WTC11 (cell line): ENCODE data around the gene AATK.

Experiments
- CTCF ChIP-seq: fragments of 200-600 bp; IDR thresholded peaks from 2 replicates; pipeline ENCODE4 v1.8.0; 2022; ENCODE audit warnings: antibody characterized with exemption
- FOXJ3 ChIP-seq: sonication (generic); formaldehyde crosslinking; IDR thresholded peaks from 2 replicates; pipeline ENCODE4 v1.9.0; 2021; ENCODE audit warnings: missing genetic modification reagents, mild to moderate bottlenecking, borderline replicate concordance
- IRF1 ChIP-seq: sonication (generic); formaldehyde crosslinking; IDR thresholded peaks from 2 replicates; pipeline ENCODE4 v1.8.0; 2023; ENCODE audit warnings: missing genetic modification reagents
- NFYB ChIP-seq: sonication (generic); formaldehyde crosslinking; conservative IDR thresholded peaks from 2 replicates; pipeline ENCODE4 v1.8.0; 2022; ENCODE audit warnings: low read depth, missing genetic modification reagents
- USF2 ChIP-seq: sonication (generic); formaldehyde crosslinking; IDR thresholded peaks from 2 replicates; pipeline ENCODE4 v1.8.1; 2023; ENCODE audit warnings: mild to moderate bottlenecking, missing genetic modification reagents, moderate library complexity

GRCh38 chr17:81197831-81198490, 31.9 kb upstream of the AATK start:
- TF ChIP-seq USF2 (CRISPR knock-in tag), result no peak
- no peak for TF ChIP-seq CTCF
- no peak for TF ChIP-seq NFYB (CRISPR knock-in tag)
- no peak for TF ChIP-seq IRF1
- TF ChIP-seq FOXJ3, result no peak
